ENCODE results near the gene ARID3B.
"Not testable (repeated sequence)": the region's sequence is repeated elsewhere in the genome, so short reads cannot be mapped to it uniquely, and the experiment has no call there.

The ARID3B gene, protein sequence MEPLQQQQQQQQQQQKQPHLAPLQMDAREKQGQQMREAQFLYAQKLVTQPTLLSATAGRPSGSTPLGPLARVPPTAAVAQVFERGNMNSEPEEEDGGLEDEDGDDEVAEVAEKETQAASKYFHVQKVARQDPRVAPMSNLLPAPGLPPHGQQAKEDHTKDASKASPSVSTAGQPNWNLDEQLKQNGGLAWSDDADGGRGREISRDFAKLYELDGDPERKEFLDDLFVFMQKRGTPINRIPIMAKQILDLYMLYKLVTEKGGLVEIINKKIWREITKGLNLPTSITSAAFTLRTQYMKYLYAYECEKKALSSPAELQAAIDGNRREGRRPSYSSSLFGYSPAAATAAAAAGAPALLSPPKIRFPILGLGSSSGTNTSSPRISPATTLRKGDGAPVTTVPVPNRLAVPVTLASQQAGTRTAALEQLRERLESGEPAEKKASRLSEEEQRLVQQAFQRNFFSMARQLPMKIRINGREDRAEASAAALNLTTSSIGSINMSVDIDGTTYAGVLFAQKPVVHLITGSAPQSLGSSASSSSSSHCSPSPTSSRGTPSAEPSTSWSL

DNA sequence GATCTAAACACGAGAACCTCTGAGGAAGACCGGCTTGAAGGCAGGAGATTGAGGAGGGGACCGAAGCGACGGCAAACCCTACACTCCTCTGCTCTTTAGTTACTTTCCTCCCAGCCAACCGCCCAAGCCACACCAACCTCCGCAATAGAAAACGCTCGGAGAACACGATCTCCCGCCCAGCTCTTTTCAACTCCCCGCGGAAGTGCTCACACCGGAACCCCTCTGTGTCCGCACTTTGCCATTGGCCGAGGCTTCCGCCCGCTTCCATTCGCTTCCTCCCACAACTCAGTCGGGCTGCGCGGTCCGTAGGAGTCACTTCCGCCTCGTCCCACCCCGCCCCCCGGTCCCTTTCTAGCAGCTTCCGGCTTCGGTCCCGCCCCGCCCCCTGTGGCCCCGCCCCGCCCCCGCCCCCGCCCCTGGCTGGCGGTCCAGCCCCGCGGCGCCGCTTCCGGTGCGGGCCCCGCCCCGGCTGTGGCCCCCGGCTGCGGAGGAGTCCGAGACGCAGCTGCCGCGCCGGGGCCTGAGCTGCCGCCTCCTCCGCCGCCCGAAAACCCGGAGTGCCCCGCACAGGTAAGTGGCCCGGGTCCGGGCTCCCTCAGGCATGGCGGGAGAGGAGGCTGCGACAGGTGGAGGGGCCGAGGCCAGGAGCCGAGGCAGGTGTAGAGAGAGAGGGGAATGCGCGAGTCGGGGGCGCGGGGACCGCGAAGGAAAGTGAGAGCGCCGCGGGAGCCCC lies at the start of gene ARID3B:
Gene ARID3B, plus strand, starts transcription at position 460 of the 733 bp plus-strand sequence. CDS start 2,717 bp downstream, outside the sequence.
- peak; percentile 96 for DNase-seq

GRCh38 chr15:74496648-74497047 lies 44.4 kb upstream of the ARID3B start:
- no peak for DNase-seq

DNA sequence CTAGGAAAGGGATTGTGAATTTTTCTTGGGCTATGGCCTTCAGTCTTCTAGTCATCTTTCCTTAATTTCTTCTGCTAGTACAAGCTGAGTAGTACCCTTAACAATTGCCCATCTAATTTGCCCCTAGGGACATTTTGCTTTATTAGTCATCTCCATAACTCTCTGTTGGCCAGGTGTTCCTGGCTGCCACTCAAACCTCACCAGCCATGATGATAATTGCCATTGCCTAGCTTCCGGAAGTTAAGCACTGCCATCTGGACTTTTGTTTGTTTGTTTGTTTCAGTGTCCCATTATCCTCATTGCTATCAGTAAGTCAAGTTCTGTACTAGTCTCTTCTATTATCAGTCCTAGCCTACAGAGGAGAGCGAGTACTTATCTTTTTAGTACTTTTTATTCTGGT lies 43.4 kb upstream of the ARID3B start:
- DNase-seq, result peak; percentile 93

DNA sequence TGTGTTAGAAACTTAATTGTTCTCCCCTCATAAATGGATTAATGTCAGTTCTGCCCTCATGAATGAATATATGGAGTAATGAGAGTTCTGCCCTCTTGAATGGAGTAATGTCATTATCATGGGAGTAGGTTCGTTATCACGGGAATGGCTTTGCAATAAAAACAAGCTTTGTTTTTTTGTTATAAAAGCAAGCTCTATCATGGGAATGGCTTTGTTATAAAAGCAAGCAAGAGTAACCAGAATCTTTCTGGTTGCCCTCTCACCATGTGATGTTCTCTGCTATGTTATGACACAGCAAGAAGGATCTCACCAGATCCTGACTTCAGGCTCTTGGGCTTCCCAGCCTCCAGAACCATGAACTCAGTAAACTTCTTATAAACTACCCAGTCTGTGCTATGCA lies 41.7 kb upstream of the ARID3B start:
- DNase-seq, result no peak

DNA sequence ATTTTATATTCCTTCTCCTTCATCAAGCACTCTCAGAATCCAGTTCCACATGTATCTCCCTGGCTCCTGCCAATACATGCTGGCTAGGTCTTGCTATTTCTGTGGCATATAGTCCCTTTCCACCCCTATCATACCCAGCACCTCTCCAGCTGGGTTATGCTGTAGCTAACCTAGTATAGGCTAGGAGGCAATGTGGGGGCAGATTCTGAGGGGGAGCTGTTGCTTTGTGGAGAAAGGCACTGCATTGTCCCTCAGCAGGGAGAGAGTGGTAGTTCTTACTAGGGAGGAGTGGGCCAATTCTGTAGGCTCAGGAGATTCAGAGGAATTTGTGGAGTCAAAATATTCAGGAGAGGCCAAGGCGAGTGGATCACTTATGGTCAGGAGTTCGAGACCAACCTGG lies 40.6 kb upstream of the ARID3B start:
- DNase-seq, result peak; percentile 4

DNA sequence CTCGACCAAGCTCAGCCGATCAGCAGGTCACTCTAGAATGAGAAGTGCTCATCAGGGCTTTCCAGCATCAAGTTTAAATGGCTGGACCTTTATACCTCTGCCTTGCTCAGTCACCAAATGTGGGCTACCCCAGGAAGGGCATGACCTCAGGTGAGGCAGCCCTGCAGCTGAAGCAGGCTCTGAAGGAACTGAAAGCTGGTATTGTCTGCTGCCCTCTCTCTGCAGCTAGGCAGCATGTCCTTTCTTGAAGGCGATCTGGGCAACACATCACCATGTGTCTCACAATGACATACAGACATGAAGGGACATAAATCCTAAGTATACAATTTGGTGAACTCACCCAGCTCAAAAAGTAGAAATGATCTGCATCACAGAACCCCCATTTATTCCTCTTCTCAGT lies 38.7 kb upstream of the ARID3B start:
- no peak for DNase-seq

DNA sequence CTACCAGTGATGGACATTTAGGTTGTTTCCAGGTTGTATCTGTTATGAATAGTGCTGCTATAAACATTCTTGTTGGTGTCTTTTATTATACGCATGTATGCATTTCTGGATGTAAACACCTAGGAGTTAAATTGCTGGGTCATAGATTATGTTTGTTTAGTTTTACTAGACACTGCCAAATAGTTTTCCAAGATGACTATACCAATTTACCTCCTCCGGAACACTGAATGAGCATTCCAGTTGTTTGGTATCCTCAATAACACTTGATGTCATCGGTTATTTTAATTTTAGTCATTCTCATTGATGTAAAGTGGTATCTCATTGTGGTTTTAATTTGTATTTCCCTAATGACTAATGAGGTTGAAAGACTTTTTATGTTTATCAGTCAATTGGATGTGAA lies 36.6 kb upstream of the ARID3B start:
- no peak for DNase-seq

DNA sequence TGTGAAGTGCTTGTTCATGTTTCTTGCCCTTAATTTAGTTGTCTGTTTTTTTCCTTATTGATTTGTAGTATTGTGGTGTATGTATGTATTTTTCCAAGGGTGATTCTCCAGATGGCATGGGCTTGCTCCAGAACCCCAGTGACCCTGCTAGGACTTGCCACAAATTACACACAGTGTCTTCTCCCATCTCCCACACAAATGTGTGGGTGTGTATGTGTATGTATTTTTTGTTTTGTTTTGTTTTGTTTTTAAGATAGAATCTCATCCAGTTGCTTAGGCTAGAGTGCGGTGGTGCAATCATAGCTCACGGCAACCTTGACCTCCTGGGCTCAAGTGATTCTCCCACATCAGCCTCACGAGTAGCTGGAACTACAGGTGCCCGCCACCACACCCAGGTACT lies 36.2 kb upstream of the ARID3B start:
- no peak for DNase-seq

DNA sequence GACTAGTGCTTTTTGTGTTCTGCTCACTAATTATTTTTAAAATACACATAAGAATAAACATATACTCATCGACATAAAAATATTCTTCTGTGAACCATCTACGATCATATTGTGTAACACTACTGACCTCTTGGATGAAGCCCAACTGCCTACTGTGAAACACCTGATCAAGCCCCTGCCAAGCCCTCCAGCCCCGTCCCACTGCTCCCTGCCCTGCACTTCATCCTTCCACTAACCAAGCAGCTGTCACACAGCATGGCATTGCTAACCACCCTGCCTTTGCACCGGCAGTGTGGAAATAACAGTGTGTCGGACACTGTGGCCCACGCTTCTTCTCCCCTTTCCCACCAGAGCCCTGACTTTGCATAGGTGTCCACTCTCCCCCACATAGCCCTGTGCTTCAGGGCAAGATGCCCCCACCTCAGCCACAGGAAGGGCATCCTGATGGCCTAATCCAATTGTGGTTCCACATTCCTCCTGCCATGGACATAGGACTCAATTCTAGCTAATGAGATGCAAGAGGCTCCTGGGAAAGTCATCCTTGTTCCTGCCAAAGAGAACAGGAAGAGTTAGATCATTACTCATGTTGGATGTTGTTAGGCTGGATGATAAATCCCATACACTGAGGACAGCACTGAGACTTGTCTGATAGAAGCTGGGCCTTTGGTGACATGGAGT lies 35.0 kb upstream of the ARID3B start:
- DNase-seq, result no peak

GRCh38 chr15:74506515-74506840 lies 34.5 kb upstream of the ARID3B start:
- DNase-seq, result no peak

GRCh38 chr15:74511583-74511982 lies 29.4 kb upstream of the ARID3B start:
- no peak for DNase-seq

DNA sequence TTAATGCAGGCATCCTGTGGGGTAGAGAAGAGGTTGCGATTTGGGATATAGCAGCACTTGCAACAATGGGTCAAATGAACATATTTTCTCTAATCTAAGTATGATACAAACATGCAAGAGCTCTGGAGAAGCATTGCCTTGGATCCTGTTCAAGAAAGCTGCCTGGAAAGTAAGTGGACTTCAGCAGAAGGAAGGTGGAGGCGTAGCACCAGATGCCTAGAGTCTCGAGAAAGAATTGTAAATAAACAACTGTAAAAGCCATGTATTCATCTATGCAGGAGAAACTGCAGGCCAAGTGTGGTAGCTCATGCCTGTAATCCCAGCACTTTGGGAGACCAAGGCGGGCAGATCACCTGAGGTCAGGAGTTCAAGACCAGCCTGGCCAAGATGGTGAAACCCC lies 27.0 kb upstream of the ARID3B start:
- DNase-seq, result not testable (repeated sequence)

DNA sequence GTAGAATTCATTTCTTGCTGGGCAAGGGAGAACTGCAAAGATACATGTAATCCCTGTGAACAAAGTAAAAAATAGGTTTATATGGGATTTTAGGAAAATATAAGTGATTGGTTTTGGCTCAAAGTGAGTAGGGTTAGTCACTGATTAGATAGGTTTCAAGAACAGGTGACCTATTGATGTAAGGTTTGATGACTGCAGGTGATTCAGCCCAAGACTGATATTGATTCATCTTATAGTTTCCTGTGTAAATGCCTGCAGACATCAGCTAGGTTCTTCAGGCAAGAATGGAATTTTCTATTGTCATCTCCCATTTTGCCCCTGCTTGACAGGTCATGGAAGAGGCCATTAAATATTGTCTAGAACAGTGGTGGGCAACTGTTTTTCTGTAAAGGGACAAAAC lies 23.9 kb upstream of the ARID3B start:
- no peak for DNase-seq

DNA sequence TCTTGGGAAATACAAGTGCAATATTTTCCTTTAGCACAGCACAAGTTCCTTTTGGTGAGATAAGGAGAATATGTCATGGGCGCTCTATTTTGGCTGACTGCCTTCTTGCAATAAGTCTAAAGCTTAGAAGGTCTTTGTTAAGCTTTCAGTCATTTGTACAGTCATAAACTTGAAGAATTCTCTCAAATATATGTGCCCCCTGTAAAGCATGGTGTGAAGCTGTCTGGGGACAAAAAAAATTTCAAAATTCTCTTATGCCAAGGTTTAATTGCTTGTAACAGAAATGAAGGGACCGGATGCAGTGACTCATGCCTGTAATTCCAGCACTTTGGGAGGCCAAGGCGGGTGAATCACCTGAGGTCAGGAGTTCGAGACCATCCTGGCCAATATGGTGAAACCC lies 21.7 kb upstream of the ARID3B start:
- DNase-seq, result no peak

- DNase-seq, result no peak
These were observed 20.6 kb upstream of the ARID3B start for GRCh38 chr15:74520407-74520806.

DNA sequence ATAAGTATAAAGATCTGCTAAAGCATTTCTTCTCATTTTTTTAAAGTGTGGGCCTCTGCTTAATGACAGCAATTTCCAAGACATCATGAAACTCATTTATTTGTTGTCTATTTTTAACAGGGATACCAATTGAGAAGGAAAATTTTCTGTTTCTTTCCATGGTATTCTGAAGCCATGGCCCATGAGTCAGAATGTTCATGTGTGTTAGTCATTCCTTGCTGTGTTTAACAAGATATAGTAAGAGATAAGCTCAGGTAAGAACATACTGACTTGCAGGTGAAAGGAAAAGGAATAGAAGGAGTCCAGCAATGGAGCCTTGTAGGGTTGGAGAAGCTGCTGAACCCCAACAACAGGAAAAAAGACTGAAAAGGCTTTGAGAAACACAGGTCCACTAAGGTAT lies 17.0 kb upstream of the ARID3B start:
- no peak for DNase-seq

DNA sequence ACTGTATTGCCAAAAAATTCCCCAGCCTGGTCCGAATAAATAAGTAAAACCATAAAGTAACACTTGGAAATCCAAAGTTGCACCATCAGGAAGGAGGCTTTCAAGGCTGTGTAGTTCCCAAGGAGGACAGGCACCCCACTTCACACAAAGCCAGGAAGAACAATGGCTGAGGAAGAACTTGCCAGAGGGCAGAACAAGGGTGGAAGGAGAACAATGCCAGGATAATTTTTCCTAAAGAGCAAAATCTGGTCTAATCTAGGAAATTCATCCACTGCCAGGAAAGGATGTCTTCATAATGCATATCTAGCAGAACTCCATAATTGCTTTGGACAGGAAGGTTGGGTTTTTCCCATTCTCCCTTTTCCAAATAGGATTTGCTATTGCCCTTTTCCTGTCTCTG lies 15.7 kb upstream of the ARID3B start:
- DNase-seq, result no peak

DNA sequence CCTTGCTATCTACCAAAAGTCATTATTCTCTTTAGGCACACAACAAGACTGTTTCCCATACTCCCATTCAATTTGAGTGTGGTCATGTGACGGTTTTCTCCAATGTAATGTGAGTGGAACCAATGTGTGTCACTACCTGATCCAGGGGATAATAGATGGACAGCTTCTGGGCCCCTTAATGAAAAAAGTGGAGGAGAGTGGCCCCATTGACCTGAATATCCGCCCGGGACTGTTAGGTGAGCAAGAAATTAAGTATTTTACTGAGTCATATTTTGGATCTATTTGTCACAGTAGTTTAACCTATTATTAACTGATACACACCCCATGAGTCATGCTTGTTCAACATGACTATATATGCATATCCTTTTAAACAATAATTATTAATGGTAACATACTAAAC lies 15.1 kb upstream of the ARID3B start:
- no peak for DNase-seq

GRCh38 chr15:74528876-74529275 lies 12.1 kb upstream of the ARID3B start:
- DNase-seq, result no peak

DNA sequence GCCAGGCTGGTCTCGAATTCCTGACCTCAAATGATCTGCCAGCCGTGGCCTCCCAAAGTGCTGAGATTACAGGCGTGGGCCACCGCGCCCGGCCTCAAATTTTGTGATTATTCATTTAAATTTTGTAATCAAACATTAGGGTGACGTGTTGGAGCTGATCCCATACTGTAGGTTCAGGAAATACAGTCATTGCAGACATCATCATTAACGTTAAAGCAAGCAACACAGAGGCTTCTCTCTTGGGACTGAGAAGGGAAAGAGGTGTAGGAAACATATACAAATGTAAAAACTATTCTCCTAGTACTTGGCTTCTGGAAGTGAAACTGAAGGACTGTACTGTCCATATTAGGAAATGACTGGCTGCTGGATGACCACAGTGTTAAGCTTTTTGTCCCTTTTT lies 11.1 kb upstream of the ARID3B start:
- no peak for DNase-seq

DNA sequence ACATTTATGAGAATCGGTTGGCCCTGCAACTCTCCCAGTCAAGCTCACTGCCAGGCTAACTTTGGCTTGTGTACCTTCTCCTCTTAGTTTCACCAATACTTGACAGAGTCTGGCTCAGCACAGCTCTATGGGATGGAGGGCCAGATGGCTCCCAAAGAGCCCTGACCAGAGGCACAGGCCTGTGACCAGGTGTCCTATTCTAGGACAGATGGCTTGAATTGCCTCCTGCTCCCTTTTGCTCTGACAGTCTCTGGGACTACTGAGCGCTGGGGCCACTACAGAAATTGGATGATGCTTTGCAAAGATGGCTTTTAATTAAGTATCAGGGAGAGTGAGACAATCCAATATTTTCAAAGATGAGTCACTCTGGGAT lies 10.3 kb upstream of the ARID3B start:
- DNase-seq, result no peak

DNA sequence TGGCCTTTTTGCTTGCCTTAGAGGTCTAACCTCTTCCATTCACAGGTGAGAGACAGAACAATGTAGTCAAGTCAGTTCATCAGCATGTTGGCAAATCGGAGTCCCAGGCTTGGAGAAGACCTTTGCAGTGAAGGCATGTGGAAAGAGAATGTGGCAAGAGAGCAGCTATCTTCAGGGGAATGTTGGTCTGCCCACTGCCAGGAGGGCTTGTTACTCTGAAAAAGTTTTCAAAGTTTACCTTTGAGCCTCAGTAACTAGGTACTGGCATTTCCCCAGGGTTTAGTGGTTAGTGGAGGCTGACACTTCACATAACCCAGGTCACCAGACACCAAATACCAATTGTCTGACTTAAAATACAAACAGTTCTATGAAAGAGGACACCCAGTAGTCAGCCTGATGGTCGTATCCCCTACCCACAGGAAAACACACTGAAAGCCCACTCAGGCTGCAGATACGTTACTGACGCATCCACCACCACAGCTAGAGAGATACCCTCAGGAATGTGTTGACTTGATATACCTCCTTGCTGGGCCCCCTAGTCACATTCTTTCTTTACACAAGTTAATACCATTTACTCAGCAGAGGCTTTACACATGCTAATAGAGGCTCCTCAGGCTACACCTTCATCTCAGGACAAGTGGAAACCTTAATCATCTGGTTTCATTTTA lies 9.7 kb upstream of the ARID3B start:
- no peak for DNase-seq

GRCh38 chr15:74535388-74536084 lies 5.5 kb upstream of the ARID3B start:
- no peak for DNase-seq
